ENCODE data around the gene GOLGA3.

DNA sequence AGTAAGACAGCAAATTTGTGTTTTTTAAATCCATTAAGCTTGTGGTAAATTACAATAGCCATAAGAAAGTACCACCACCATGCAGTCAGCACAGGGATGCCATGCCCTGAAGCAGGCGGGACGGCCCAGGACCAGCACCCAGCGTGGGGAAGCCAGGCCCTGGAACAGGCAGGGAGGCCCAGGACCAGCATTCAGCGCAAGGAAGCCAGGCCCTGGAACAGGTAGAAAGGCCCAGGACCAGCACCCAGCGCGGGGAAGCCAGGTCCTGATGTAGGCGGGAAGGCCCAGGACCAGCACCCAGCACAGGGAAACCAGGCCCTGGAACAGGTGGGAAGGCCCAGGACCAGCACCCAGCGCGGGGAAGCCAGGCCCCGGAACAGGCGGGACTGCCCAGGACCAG is 45.5 kb upstream of the GOLGA3 start:
- no peak for TF ChIP-seq POLR2A (IDR thresholded peaks at IDR 0.05; ENCODE audit: low read length)
- no peak for TF ChIP-seq GATA1 (IDR thresholded peaks at IDR 0.05; ENCODE audit: low read depth, low read length)
